Mesothelial cell of epicardium (in vitro differentiated cells): ENCODE results near the gene SVOP. TPM values are rescaled to one million over a fixed set of nuclear protein-coding genes. Genes with fewer than 3 reads are reported as not detected.

ENCODE experiments used
- DNase-seq, 2 experiments: peaks; one replicate each; pipeline ENCODE4 v3.0.0; 2021; ENCODE audit warnings: low spot score in 2 of 2; ENCODE audit not compliant: unreplicated experiment in 2 of 2
- H3K27ac Mint-ChIP-seq: 2 replicates; pipeline ENCODE4 v1.8.0; 2021; ENCODE audit warnings: mixed read lengths
- H3K27me3 Mint-ChIP-seq: 2 replicates; pipeline ENCODE4 v1.8.0; 2021; ENCODE audit warnings: low read depth, mixed read lengths
- H3K36me3 Mint-ChIP-seq: 2 replicates; pipeline ENCODE4 v1.8.0; 2021; ENCODE audit warnings: mixed read lengths
- H3K4me1 Mint-ChIP-seq: 2 replicates; pipeline ENCODE4 v1.8.0; 2021; ENCODE audit warnings: mixed read lengths
- H3K4me3 Mint-ChIP-seq: 2 replicates; pipeline ENCODE4 v1.8.0; 2021; ENCODE audit warnings: mild to moderate bottlenecking, moderate library complexity, mixed read lengths
- H3K9me3 Mint-ChIP-seq: 2 replicates; pipeline ENCODE4 v1.8.0; 2021; ENCODE audit warnings: mixed read lengths
- total RNA-seq: library from RNA; stranded (reverse); gene quantifications from 3 replicates; pipeline ENCODE4 v1.2.1, GENCODE V29; 2021
- TF ChIP-seq, protein P1 (sequence below): fragments of 200-600 bp; sonication (generic); IDR thresholded peaks from one replicate; pipeline ENCODE4 v1.5.0; 2021; ENCODE audit warnings: antibody characterized with exemption; ENCODE audit not compliant: unreplicated experiment

SVOP gene
- total RNA-seq, 1 donor from 2014 or later: not detected

DNA sequence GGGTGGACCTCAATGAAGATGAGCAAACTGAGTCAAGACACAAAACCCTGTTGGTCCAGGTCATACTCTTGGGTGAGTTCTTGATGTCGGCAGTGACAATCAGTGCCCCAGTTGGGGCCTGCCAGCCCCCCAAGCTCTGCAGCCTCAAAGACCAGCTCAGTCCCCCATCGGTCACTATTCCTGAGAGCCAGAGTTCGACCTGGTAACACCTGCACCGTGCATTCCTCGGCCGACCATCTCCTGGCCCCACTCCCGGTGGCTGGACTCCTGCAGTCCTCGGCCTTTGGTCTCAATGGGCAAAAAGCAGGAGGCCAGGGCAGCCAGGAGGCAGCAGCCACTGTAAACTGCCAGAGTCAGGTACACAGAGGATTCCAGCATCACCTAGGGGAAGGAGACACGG, 108.5 kb downstream of the SVOP start:
- no peak for DNase-seq
- Mint-ChIP-seq H3K36me3 (no peaks in the 10 kb centered on the region), H3K4me3 (no peak overlapping the region), H3K27me3 (no peaks in the 10 kb centered on the region), H3K4me1 (peaks cover 8% of the 10 kb centered on the region), H3K9me3 (no peaks in the 10 kb centered on the region), H3K27ac (no peak overlapping the region)
- TF ChIP-seq, protein P1, sequence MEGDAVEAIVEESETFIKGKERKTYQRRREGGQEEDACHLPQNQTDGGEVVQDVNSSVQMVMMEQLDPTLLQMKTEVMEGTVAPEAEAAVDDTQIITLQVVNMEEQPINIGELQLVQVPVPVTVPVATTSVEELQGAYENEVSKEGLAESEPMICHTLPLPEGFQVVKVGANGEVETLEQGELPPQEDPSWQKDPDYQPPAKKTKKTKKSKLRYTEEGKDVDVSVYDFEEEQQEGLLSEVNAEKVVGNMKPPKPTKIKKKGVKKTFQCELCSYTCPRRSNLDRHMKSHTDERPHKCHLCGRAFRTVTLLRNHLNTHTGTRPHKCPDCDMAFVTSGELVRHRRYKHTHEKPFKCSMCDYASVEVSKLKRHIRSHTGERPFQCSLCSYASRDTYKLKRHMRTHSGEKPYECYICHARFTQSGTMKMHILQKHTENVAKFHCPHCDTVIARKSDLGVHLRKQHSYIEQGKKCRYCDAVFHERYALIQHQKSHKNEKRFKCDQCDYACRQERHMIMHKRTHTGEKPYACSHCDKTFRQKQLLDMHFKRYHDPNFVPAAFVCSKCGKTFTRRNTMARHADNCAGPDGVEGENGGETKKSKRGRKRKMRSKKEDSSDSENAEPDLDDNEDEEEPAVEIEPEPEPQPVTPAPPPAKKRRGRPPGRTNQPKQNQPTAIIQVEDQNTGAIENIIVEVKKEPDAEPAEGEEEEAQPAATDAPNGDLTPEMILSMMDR: no peak

DNA sequence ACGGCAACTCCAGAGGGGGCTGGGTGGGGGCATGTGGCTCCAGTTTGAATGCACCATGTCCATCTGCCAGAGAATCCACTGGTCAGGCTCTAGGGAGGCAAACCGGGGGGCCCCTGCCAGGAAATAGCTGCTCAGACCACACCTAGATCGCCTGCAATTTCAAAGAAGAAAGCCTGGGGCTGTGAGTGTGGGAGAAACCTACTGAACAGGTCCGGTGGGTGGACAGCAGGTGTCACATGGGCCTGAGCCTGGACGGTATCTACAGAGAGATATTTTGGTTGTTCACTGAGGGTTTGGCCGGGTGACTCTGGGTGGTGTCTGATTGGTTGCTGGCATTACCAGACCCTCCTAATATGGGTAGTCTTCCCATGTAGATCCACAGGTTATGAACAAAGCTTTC, 109.0 kb downstream of the SVOP start:
- Mint-ChIP-seq H3K27me3 (no peaks in the 10 kb centered on the region), H3K4me3 (no peak overlapping the region), H3K36me3 (no peaks in the 10 kb centered on the region), H3K27ac (no peak overlapping the region), H3K4me1 (peaks cover 8% of the 10 kb centered on the region), H3K9me3 (no peaks in the 10 kb centered on the region)
- TF ChIP-seq, protein P1: no peak
- no peak for DNase-seq

DNA sequence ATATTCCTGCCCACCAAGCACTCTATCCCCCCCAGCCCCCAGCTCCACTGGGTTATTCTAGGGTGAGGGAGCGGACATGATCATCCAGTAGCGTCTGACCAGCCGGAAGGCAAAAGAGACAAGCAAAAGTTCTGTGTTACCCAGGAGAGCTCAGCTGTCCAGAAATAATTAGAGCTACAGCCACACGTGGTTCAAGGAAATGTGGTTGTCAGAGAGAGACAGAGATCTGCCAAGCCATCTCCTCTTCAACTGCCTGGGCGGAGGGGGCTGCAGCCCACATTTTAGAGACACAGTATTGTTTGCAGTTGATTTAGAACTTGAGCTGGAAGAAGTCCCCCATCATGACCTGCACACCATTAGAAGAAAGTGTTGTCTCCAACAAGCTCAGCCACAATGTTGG, 110.5 kb downstream of the SVOP start:
- Mint-ChIP-seq H3K9me3 (no peaks in the 10 kb centered on the region), H3K36me3 (no peaks in the 10 kb centered on the region), H3K4me3 (no peak overlapping the region), H3K27me3 (no peaks in the 10 kb centered on the region), H3K27ac (no peak overlapping the region), H3K4me1 (peaks cover 8% of the 10 kb centered on the region)
- TF ChIP-seq, protein P1: no peak
- no peak for DNase-seq

DNA sequence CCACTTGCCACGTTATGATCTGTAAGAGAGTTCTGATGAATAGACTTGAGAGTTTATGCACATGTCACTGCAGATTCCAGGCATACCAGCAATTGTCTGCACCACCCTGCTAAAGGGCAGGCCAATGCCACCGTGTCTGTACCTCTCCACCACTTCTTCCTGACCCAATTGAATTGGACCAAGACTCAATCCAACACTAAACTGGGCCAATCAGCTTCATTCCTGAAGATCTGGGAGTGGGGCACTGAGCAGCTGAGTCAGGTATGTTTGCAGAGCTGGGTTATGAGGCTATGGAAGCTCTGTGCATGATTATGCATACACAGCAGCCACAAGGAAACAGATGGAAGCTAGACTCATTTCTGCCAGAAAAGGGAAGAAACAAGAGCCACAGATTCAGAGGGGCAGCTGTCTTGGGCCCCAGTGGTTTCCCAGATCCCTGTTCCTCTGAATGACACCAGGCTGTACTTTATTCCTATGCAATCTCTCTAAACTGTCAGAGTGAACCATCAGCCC, 113.0 kb downstream of the SVOP start:
- Mint-ChIP-seq H3K4me3 (no peak overlapping the region), H3K9me3 (no peaks in the 10 kb centered on the region)

DNA sequence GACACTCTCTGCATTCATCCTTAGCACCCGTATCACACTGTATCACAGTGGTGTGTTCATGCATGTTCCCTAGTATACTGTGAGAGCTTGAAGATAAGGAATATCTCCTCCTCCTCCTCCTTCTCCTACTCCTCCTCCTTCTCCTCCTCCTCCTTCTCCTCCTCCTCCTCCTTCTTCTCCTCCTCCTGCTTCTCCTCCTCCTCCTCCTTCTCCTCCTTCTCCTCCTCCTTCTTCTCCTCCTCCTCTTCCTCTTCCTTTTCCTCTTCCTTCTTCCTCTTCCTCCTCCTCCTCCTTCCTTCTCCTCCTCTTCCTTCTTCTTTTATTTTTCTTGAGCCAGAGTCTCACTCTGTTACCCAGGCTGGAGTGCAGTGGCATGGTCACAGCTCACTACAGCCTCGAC, 113.9 kb downstream of the SVOP start:
- H3K27ac Mint-ChIP-seq: peak overlapping the region; percentile 34
- no peak overlapping the region for H3K4me3 Mint-ChIP-seq
- peaks cover 8% of the 10 kb centered on the region for H3K4me1 Mint-ChIP-seq
- H3K27me3 Mint-ChIP-seq: no peaks in the 10 kb centered on the region
- H3K9me3 Mint-ChIP-seq: no peaks in the 10 kb centered on the region
- no peak for DNase-seq
- H3K36me3 Mint-ChIP-seq: no peaks in the 10 kb centered on the region
- TF ChIP-seq, protein P1: no peak

More for the DNA sequence above, 113.0 kb downstream of the SVOP start:
- Mint-ChIP-seq H3K36me3 (no peaks in the 10 kb centered on the region), H3K27ac (no peak overlapping the region), H3K27me3 (no peaks in the 10 kb centered on the region), H3K4me1 (peaks cover 8% of the 10 kb centered on the region)
- DNase-seq: no peak
- TF ChIP-seq, protein P1: no peak

DNA sequence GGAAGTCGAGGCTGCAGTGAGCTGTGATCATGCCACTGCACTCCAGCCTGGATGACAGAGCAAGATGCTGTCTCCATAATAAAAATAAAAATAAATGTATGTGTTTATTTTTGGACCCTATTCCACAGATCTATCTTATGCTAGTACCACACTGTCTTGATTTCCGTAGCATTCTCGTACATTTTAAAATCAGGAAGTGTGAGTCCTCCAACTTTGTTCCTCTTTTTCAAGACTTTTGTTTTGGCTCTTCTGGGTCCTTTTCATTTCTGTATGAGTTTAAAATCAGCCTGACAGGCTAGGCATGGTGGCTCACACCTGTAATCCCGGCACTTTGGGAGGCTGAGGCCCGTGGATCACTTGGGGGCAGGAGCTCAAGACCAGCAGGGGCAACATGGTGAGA, 115.1 kb downstream of the SVOP start:
- DNase-seq: no peak
- H3K36me3 Mint-ChIP-seq: no peaks in the 10 kb centered on the region
- no peak overlapping the region for H3K4me3 Mint-ChIP-seq
- H3K4me1 Mint-ChIP-seq: peaks cover 8% of the 10 kb centered on the region
- H3K27ac Mint-ChIP-seq: no peak overlapping the region
- H3K27me3 Mint-ChIP-seq: peaks cover 1% of the 10 kb centered on the region
- TF ChIP-seq, protein P1: no peak
- H3K9me3 Mint-ChIP-seq: no peaks in the 10 kb centered on the region
